Measurements from ENCODE around the gene PACSIN1.

GRCh38 chr6:34512738-34513115 is 46.9 kb downstream of the PACSIN1 start:
- TF ChIP-seq CTCF (IDR thresholded peaks at IDR 0.05; ENCODE audit: low read depth, low read length) (no peak), MYC (IDR thresholded peaks at IDR 0.05; ENCODE audit: low read depth, low read length) (no peak), POLR2A (IDR thresholded peaks at IDR 0.05; ENCODE audit: extremely low read depth, insufficient read length) (no peak)

All from NB4 (cell line).